Psoas muscle (tissue), 8 donors: ENCODE measurements around the gene KLHL40. TPM values are rescaled to one million over a fixed set of nuclear protein-coding genes. Genes with fewer than 3 reads are reported as not detected.
"Not testable (repeated sequence)": the region's sequence is repeated elsewhere in the genome, so short reads cannot be mapped to it uniquely, and the experiment has no call there.

Experiments
- ATAC-seq, 4 donors: fragments of 200-7000 bp; cut with Tn5 transposase; one replicate each; pipeline ENCODE4 v1.9.1; 2020; ENCODE audit warnings: moderate library complexity in 3 of 4, mild to moderate bottlenecking in 2 of 4
- DNase-seq, 2 donors: peaks; one replicate each; pipeline ENCODE4 v3.0.0-alpha.2; 2020
- H3K27ac ChIP-seq: fragments of 200-600 bp; one replicate; pipeline ENCODE4 v1.8.0; 2022
- H3K27me3 ChIP-seq, 3 donors: fragments of 200-600 bp in 1 of 3; one replicate each; pipeline versions ENCODE4 v1.6.1 to v1.8.0; 2013 to 2022; ENCODE audit warnings: low read length in 2 of 3, mild to moderate bottlenecking in 2 of 3, moderate library complexity in 1 of 3; ENCODE audit not compliant: insufficient read depth in 3 of 3
- H3K36me3 ChIP-seq, 2 donors: fragments of 200-600 bp in 1 of 2; one replicate each; pipeline versions ENCODE4 v1.6.1 to v1.8.0; 2013 to 2022; ENCODE audit warnings: low read depth in 1 of 2, mild to moderate bottlenecking in 1 of 2, moderate library complexity in 1 of 2; ENCODE audit not compliant: insufficient read depth in 1 of 2
- H3K4me1 ChIP-seq: fragments of 200-600 bp; one replicate; pipeline ENCODE4 v1.8.0; 2022
- H3K4me3 ChIP-seq: fragments of 200-600 bp; one replicate; pipeline ENCODE4 v1.8.0; 2022; ENCODE audit warnings: mild to moderate bottlenecking
- H3K9me3 ChIP-seq: fragments of 200-600 bp; one replicate; pipeline ENCODE4 v1.8.0; 2022
- CTCF ChIP-seq: fragments of 200-600 bp; IDR thresholded peaks from one replicate; pipeline ENCODE4 v1.8.0; 2022; ENCODE audit warnings: antibody characterized with exemption
- WGBS, 3 donors: extraction: QIAGEN DNeasy Blood & Tissue Kit; methylation state at CpG; one replicate each; pipeline versions ENCODE4 v1.1.6 to v1.1.7; 2013; 5-methylcytosine and 5-hydroxymethylcytosine counted together
- intact Hi-C, 2 donors: fragments of 100-400 bp; cut with DNase I; formaldehyde crosslinking; loops; one replicate each; pipeline versions ENCODE4 v1.11.0 to v1.14.2; 2022
- polyA plus RNA-seq, 3 donors: library from polyadenylated mRNA; stranded (reverse); fragments of 200-250 nt; gene quantifications; one replicate each; pipeline ENCODE4 v1.2.3, GENCODE V29; 2013
- total RNA-seq, 4 donors: library from RNA; stranded (reverse); fragmentation: NEBNext Ultra II Directional in 2 of 4; extraction: Animal tissue kit (Norgen Biotek cat#: 25700) in 2 of 4; gene quantifications; one replicate each; pipeline versions ENCODE4 v1.2.1 to v1.2.4, GENCODE V29; 2021 to 2023
- donor health status: healthy with polysubstance abuse.
- donor health status: DM: no; HTN: no; CAD: no; lungs with moderate emphysema.
- donor health status: Bipolar disorder and iron deficiency.
- donor health status: healthy.
- donor health status: DM: yes; HTN: yes; CAD: no.
- donor health status: DM: no; HTN: no; CAD: no.
- donor health status: DM: no; HTN: no; CAD: no.
- donor health status: DM: yes; HTN: yes; CAD: no.

The KLHL40 gene
- total and polyA plus RNA-seq, 7 donors = 241 to 923 (median 392) TPM

DNA sequence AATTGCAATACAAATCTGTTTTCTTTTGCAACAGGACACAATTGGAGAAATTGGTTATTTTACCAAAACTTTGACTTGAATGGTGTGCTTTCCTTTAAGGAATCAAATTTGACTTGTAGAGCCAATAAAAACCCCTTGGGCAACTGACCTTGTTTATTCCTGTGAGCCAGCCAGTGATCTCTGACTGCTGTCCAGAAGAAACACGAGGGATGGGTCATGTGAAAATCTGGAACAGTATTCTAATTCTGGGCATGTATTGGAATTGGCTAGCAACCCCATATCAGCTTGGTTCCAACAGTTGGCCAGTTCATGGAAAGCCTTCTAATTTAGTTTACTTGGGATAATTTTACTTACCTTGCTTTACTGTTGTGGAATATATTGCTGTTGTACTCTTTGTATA is 36.4 kb downstream of the KLHL40 start:
- peaks cover 19% of the 10 kb centered on the region for H3K4me1 ChIP-seq
- no peaks in the 10 kb centered on the region for H3K27me3 ChIP-seq
- ATAC-seq (peak; percentile 51 to 84 (median 74)), DNase-seq (no peak)
- no peaks in the 10 kb centered on the region for H3K36me3 ChIP-seq
- intact Hi-C loops = no loop called here
- no peaks in the 10 kb centered on the region for H3K9me3 ChIP-seq
- no peak overlapping the region for H3K4me3 ChIP-seq
- 5 to 15% (median 13%) methylated on average over 1 of the region's 1 CpG for WGBS, 3 donors
- H3K27ac ChIP-seq = peak overlapping the region; percentile 78
- TF ChIP-seq CTCF = no peak

GRCh38 chr3:42722442-42722841 is 37.1 kb downstream of the KLHL40 start:
- H3K27me3 ChIP-seq, H3K9me3 ChIP-seq, H3K36me3 ChIP-seq, intact Hi-C loops, DNase-seq, H3K4me3 ChIP-seq, ATAC-seq: not testable (repeated sequence)
- WGBS, 3 donors = 77 to 81% (median 77%) methylated on average over 3 of the region's 3 CpGs
- Histone ChIP-seq H3K4me1 (peaks cover 19% of the 10 kb centered on the region), H3K27ac (peak overlapping the region; percentile 78)

DNA sequence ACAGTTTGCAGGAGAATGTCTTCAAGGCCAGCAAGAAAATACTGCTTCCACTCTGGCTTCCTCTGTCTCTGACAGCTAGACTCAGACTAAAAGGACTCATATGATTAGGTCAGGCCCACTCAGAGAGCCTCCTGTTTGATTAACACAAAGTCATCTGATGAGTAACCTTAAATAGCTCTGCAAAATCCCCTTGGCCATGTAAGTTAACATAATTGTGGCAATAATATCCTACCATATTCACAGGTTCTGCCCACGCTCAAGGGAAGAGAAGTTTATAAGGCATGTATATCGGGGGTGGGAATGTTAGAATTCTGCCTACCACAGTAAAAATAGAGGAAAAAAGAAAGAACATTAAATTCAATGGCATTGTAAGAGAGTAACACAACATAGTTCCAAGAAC is 37.9 kb downstream of the KLHL40 start:
- ATAC-seq (peak in 2 of 4 donors; percentile 31 to 48), DNase-seq (no peak)
- H3K4me1 ChIP-seq = peaks cover 27% of the 10 kb centered on the region
- H3K27ac ChIP-seq = peak overlapping the region; percentile 78
- H3K27me3 ChIP-seq = no peaks in the 10 kb centered on the region
- 76 to 91% (median 80%) methylated on average over 2 of the region's 2 CpGs for WGBS, 3 donors
- intact Hi-C loops = no loop called here
- H3K36me3 ChIP-seq = no peaks in the 10 kb centered on the region
- H3K9me3 ChIP-seq = no peaks in the 10 kb centered on the region
- H3K4me3 ChIP-seq = no peak overlapping the region
- TF ChIP-seq CTCF = no peak

DNA sequence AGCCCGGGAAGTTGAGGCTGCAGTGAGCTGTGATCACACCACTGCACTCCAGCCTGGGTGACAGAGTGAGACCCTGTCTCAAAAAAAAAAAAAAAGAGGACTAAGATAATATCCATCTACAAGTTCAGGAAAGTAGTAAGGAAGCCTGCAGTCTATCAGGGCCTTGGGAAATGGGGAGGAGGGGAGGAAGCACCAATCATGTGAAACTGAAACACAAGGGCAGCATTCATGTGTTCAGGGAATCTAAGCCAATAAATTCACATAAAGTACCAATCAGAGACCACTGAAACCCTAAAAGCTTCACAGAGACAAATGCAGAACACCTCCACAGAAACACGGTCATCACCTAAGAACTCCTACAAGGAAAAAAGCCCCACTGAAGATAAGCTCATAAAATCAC is 40.1 kb downstream of the KLHL40 start:
- Histone ChIP-seq H3K4me1 (peaks cover 50% of the 10 kb centered on the region), H3K9me3 (no peaks in the 10 kb centered on the region), H3K36me3 (no peaks in the 10 kb centered on the region), H3K27ac (no peak overlapping the region), H3K4me3 (no peak overlapping the region), H3K27me3 (no peaks in the 10 kb centered on the region)
- DNase-seq (no peak), ATAC-seq (no peak)
- intact Hi-C loops = no loop called here
- TF ChIP-seq CTCF = no peak
- 91 to 96% (median 91%) methylated on average over 2 of the region's 2 CpGs for WGBS, 3 donors

- 14 to 23% (median 16%) methylated on average over 3 of the region's 3 CpGs for WGBS, 3 donors
- ATAC-seq (peak in 3 of 4 donors; percentile 36 to 80 (median 69)), DNase-seq (no peak)
- no peaks in the 10 kb centered on the region for H3K27me3 ChIP-seq
- no peak for TF ChIP-seq CTCF
- intact Hi-C loops = no loop called here
- peak overlapping the region; percentile 68 for H3K27ac ChIP-seq
- H3K9me3 ChIP-seq = no peaks in the 10 kb centered on the region
- H3K36me3 ChIP-seq = no peaks in the 10 kb centered on the region
- peaks cover 33% of the 10 kb centered on the region for H3K4me1 ChIP-seq
- H3K4me3 ChIP-seq = no peak overlapping the region
These were observed 42.7 kb downstream of the KLHL40 start for GRCh38 chr3:42728056-42728455.
